Tongue (tissue), 2 donors: ENCODE results near the gene TMEM116. TPM values are rescaled to one million over a fixed set of nuclear protein-coding genes. Genes with fewer than 3 reads are reported as not detected.
"Not testable (repeated sequence)": the region's sequence is repeated elsewhere in the genome, so short reads cannot be mapped to it uniquely, and the experiment has no call there.

Source experiments
- DNase-seq: peaks from one replicate; pipeline ENCODE4 v3.0.0-alpha.2; 2015
- total RNA-seq: library from RNA; depleted of rRNA; stranded (reverse); fragments of >200 nt; gene quantifications from one replicate; pipeline ENCODE4 v1.2.3, GENCODE V29; 2014

TMEM116 gene
- total RNA-seq = 14.7 TPM

DNA sequence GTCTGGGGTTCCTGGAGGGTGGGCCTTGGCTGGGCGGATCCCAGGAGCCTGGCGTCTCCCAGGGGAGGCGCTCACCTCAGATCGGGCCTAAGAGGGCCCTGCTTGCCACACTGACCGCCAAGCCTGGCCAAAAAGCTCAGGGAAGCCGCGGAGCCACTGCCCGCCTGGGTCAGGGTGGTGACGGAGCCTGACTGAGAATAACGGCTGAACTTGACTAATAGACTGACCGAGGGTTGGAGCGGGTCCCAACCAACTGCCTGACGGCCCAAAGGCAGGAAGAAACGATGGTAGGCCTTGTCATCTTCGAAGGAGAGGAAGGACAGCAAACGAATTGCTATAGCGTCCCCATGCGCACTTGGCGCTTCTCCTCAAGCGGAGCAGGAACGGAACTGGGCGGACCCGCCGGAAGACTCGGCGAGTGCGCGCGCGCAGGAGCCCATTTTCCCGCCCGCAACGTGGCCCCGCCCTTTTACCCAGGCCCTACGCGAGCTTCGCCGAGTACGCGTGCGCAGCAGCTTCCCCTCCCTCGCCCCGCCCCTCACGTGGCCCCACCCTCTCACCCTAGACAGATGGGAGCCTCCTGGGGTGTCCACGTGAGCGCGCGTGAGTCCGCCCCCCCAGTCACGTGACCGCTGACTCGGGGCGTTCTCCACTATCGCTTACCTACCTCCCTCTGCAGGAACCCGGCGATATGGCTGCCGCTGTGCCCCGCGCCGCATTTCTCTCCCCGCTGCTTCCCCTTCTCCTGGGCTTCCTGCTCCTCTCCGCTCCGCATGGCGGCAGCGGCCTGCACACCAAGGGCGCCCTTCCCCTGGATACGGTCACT is at the start of gene TMEM116, which contains the start of gene ERP29:
Gene TMEM116, minus strand, starts transcription at position 391 of the 826 bp plus-strand sequence. CDS start 7,895 bp downstream, outside the sequence.
Gene ERP29, plus strand, starts transcription at position 652 of the 826 bp plus-strand sequence. Its CDS starts 40 bp downstream, at position 692.
- peak; percentile 100 for DNase-seq

GRCh38 chr12:112061137-112061536 is 48.2 kb upstream of the TMEM116 start:
- DNase-seq = no peak

DNA sequence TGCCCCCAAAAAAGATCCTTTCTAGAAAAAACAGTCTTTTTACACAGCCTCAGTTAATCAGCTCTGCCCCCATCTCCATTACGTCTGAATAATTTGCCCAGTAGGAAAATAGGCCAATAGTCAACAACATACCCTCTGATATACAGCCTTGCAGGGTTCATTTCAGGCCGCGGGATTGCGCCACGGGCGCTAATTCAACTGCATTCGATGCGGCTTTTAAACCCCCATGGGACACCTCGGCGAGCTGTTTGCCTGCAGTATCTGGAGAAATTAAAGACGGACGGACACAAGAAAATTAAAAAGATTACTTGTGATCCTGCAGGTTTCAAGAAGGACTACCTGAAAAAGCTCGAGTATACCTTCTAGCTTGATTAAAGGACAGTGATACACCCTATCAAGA is 36.4 kb upstream of the TMEM116 start:
- DNase-seq = no peak

DNA sequence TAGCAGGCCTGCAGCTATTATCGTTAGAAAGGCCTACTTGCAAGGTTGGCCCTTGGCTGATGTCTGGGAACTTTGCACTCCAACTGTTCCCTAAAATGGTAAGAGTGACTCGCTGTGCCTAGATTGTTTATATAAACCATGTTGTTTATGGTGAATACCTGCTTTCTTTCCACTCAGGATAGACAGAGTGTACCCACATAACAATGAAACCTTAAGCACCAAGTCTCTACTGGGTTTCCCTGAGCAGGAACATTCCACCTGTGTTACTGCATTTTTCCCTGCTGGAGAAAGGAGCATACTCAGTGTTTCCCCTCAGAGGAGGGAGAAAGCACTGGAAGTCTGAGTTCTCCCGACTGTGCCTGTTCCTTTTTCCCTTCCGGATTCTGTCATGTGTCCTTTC is 33.0 kb upstream of the TMEM116 start:
- no peak for DNase-seq

DNA sequence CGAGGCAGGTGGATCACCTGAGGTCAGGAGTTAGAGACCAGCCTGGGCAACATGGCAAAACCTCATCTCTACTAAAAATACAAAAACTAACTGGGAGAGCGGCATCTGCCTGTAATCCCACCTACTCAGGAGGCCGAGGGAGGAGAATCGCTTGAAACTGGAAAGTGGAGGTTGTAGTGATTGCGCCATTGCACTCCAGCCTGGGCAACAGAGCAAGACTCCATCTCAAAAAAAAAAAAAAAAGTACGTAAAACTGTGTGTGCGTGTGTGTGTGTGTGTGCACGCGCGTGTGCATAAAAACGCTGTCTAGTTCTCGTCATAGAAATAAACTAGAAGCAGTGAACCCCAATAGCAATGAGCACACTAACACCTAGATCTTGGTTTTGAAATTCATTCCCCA is 23.6 kb upstream of the TMEM116 start:
- DNase-seq = not testable (repeated sequence)

GRCh38 chr12:112035219-112035785 is 22.3 kb upstream of the TMEM116 start:
- DNase-seq = no peak

GRCh38 chr12:112032292-112032691 is 19.3 kb upstream of the TMEM116 start:
- DNase-seq = no peak

DNA sequence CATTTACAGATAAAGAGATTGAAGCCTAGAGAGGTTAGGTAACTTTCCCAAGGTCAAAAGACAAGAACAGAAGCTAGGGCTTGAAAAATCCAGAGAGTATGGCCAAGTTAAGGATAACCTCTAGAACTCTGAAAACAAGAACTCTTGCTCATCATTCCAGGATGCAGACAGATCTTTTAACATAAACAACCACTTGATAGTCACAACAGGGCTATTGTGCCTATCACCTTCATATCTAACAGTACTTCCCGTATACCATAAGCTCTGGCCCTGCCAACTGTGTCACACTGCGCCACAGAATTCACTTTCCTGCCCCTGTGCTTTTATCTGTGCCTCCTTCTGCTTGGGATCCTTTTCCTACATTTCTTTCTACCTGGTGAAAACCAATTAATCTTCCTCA is 18.5 kb upstream of the TMEM116 start:
- no peak for DNase-seq

GRCh38 chr12:112029301-112029700 is 16.3 kb upstream of the TMEM116 start:
- no peak for DNase-seq

- DNase-seq = no peak
Observed at GRCh38 chr12:112025808-112026375, 12.9 kb upstream of the TMEM116 start.

DNA sequence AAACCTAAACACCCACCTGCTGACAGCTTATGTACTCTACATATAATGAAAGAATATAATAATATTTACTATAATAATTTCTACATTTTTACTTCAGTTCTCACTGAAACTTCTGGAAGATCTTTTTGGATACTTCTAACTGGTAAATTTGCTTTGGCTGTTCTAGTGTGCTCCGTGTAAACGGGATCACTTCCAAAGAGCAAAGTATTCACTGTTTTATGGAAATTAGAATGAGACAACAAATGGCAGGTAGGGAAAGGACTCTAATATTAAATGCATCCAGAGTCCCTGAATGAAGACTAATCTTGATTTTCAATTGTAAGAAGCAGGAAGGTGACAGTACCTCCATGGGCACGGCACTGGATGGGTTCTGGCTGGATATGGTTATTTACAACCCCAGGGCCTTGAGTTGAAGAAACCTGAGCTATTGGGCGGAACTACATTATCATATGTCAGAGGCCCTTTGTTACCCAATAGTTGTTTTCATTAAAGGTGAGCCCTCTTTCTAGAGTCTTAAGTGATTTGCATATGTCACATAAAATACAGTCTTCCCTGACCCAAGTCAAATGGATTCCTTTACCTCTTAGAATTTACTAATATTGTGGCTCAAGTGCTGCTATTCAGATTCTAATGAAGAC is 10.9 kb upstream of the TMEM116 start:
- no peak for DNase-seq

DNA sequence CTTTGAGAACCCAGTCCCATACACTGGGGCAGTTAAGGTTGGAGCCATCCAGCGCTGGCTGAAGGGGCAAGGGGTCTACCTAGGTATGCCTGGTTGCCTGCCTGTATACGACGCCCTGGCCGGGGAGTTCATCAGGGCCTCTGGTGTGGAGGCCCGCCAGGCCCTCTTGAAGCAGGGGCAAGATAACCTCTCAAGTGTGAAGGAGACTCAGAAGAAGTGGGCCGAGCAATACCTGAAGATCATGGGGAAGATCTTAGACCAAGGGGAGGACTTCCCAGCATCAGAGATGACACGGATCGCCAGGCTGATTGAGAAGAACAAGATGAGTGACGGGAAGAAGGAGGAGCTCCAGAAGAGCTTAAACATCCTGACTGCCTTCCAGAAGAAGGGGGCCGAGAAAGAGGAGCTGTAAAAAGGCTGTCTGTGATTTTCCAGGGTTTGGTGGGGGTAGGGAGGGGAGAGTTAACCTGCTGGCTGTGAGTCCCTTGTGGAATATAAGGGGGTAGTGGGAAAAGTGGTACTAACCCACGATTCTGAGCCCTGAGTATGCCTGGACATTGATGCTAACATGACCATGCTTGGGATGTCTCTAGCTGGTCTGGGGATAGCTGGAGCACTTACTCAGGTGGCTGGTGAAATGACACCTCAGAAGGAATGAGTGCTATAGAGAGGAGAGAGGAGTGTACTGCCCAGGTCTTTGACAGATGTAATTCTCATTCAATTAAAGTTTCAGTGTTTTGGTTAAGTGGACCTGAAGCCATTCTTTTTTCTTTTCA is 9.5 kb upstream of the TMEM116 start:
- no peak for DNase-seq

- no peak for DNase-seq
Observed at GRCh38 chr12:112020947-112021457, 8.0 kb upstream of the TMEM116 start.

GRCh38 chr12:112018571-112019237 is 5.7 kb upstream of the TMEM116 start:
- DNase-seq = no peak

DNA sequence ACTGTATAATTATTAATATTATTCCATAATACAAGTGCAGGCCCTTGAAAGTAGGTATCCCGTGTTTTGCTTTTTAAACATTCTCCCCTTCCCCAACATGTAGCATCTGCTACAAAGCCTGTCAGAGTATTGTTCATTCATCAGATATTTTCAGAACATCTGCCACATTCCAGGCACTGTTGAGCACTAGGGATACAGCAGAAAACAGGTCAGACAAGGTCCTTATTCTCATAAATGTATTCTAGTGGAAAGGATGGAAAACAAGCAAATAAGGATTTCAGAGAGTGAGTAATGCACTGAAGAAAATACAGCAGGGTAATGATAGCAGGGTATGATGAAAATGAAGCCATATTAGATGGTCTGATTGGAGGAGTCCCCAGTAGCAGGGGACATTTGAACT is 4.1 kb upstream of the TMEM116 start:
- DNase-seq = no peak

- DNase-seq = no peak
Observed at GRCh38 chr12:112015938-112016337, 3.0 kb upstream of the TMEM116 start.

GRCh38 chr12:112013601-112014402 is 837 bp upstream of the TMEM116 start:
- DNase-seq = peak; percentile 56

GRCh38 chr12:112011685-112012084 is 1.3 kb downstream of the TMEM116 start:
- no peak for DNase-seq

GRCh38 chr12:112010415-112011344 is 2.3 kb downstream of the TMEM116 start:
- no peak for DNase-seq
